ENCODE results near the gene MMD. TPM values are rescaled to one million over a fixed set of nuclear protein-coding genes. Genes with fewer than 3 reads are reported as not detected.

Gene MMD
- total and polyA plus RNA-seq, 2 of the 13 experiments (the other 11 are each of a cell fraction or from before 2014, with no cell fraction given), result 121 to 225 TPM

DNA sequence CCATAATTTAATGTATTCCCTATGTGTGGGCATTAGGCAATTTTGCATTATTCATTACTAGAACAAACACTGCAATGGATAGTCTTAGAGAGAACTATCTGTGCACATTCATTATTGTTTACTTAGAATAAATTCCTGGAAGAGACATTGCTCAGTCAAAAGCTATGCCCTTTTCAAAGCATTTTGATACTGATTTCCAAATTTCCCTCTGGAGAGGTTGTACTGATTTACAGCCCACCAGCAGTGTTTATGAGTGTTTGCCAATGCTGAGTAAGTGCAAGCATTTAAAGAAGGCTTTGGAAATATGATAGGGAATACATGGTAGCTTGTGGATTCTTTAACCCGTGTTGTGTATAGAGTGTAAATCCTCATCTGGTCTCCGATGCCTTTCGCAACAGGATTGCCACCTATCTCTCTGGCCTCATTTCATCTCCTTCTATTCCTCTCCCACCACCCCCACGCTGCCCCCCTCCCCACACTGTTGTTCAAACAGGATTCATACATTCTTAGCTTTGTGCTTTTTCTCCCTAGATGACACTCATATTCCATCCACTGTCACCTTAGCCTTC, 33.4 kb upstream of the MMD start (continued):
- TF ChIP-seq DZIP1 (CRISPR knock-in tag; IDR thresholded peaks at IDR 0.05) (no peak), ZNF292 (CRISPR knock-in tag; IDR thresholded peaks at IDR 0.05; ENCODE audit: borderline replicate concordance, low read depth) (no peak), ZNF616 (CRISPR knock-in tag; IDR thresholded peaks at IDR 0.05; ENCODE audit: low read depth) (no peak), ZFP36 (IDR thresholded peaks at IDR 0.05; ENCODE audit: borderline replicate concordance, low read depth, low read length, partially characterized antibody) (no peak), TBP (CRISPR knock-in tag; IDR thresholded peaks at IDR 0.05) (no peak), SNRNP70 (IDR thresholded peaks at IDR 0.05; ENCODE audit: low read depth, low read length) (no peak), RARA (CRISPR knock-in tag; IDR thresholded peaks at IDR 0.05) (peak; percentile 67; the same call in 1 of the 2 replicates), PTBP1 (IDR thresholded peaks at IDR 0.05; ENCODE audit: low read depth, low read length, poor library complexity, severe bottlenecking) (no peak), KDM2A (CRISPR knock-in tag; IDR thresholded peaks at IDR 0.05; ENCODE audit: borderline replicate concordance, low read depth) (no peak), ZNF503 (CRISPR knock-in tag; IDR thresholded peaks at IDR 0.05) (peak; percentile 67; the same call in 1 of the 2 replicates), U2AF1 (optimal IDR thresholded peaks at IDR 0.05; ENCODE audit: low read depth, low read length) (no peak), ZNF432 (CRISPR knock-in tag; IDR thresholded peaks at IDR 0.05; ENCODE audit: borderline replicate concordance) (no peak), NFE2 (CRISPR knock-in tag; IDR thresholded peaks at IDR 0.05) (no peak), ZNF879 (CRISPR knock-in tag; IDR thresholded peaks at IDR 0.05) (no peak), TOE1 (CRISPR knock-in tag; IDR thresholded peaks at IDR 0.05) (no peak), SNAPC5 (CRISPR knock-in tag; IDR thresholded peaks at IDR 0.05; ENCODE audit: borderline replicate concordance) (no peak), NFYC (CRISPR knock-in tag; IDR thresholded peaks at IDR 0.05) (no peak), ZMYM4 (CRISPR knock-in tag; IDR thresholded peaks at IDR 0.05) (no peak)
- TF ChIP-seq, protein P1, sequence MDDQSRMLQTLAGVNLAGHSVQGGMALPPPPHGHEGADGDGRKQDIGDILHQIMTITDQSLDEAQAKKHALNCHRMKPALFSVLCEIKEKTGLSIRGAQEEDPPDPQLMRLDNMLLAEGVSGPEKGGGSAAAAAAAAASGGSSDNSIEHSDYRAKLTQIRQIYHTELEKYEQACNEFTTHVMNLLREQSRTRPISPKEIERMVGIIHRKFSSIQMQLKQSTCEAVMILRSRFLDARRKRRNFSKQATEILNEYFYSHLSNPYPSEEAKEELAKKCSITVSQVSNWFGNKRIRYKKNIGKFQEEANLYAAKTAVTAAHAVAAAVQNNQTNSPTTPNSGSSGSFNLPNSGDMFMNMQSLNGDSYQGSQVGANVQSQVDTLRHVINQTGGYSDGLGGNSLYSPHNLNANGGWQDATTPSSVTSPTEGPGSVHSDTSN (CRISPR knock-in tag; IDR thresholded peaks at IDR 0.05; ENCODE audit: borderline replicate concordance), result no peak
- TF ChIP-seq, protein P2, sequence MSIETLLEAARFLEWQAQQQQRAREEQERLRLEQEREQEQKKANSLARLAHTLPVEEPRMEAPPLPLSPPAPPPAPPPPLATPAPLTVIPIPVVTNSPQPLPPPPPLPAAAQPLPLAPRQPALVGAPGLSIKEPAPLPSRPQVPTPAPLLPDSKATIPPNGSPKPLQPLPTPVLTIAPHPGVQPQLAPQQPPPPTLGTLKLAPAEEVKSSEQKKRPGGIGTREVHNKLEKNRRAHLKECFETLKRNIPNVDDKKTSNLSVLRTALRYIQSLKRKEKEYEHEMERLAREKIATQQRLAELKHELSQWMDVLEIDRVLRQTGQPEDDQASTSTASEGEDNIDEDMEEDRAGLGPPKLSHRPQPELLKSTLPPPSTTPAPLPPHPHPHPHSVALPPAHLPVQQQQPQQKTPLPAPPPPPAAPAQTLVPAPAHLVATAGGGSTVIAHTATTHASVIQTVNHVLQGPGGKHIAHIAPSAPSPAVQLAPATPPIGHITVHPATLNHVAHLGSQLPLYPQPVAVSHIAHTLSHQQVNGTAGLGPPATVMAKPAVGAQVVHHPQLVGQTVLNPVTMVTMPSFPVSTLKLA (IDR thresholded peaks at IDR 0.05), result no peak
- TF ChIP-seq, protein P3, sequence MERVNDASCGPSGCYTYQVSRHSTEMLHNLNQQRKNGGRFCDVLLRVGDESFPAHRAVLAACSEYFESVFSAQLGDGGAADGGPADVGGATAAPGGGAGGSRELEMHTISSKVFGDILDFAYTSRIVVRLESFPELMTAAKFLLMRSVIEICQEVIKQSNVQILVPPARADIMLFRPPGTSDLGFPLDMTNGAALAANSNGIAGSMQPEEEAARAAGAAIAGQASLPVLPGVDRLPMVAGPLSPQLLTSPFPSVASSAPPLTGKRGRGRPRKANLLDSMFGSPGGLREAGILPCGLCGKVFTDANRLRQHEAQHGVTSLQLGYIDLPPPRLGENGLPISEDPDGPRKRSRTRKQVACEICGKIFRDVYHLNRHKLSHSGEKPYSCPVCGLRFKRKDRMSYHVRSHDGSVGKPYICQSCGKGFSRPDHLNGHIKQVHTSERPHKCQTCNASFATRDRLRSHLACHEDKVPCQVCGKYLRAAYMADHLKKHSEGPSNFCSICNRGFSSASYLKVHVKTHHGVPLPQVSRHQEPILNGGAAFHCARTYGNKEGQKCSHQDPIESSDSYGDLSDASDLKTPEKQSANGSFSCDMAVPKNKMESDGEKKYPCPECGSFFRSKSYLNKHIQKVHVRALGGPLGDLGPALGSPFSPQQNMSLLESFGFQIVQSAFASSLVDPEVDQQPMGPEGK (CRISPR knock-in tag; IDR thresholded peaks at IDR 0.05), result no peak; the same call in none of the 2 replicates
